Measurements from ENCODE around the gene CCDC149. TPM values are rescaled to one million over a fixed set of nuclear protein-coding genes. Genes with fewer than 3 reads are reported as not detected.

The CCDC149 gene
- total and polyA plus RNA-seq, 8 donors, result 14.3 to 25.3 (median 20.3) TPM

- 69 to 70% methylated on average over 5 of the region's 5 CpGs for WGBS, 2 donors
- H3K27ac ChIP-seq, result no peak overlapping the region
- no peak overlapping the region for H3K4me3 ChIP-seq
- DNase-seq (no peak), FAIRE-seq (no peak), ATAC-seq (no peak)
- H3K27me3 ChIP-seq, result no peaks in the 10 kb centered on the region
- no peaks in the 10 kb centered on the region for H3K36me3 ChIP-seq
- H3K9me3 ChIP-seq, result no peaks in the 10 kb centered on the region
- intact Hi-C loops (cut with DNase I), result no loop called here
- H3K4me1 ChIP-seq, result peaks cover 0 to 6% (median 0%) of the 10 kb centered on the region in 3 donors
- TF ChIP-seq, protein P1, sequence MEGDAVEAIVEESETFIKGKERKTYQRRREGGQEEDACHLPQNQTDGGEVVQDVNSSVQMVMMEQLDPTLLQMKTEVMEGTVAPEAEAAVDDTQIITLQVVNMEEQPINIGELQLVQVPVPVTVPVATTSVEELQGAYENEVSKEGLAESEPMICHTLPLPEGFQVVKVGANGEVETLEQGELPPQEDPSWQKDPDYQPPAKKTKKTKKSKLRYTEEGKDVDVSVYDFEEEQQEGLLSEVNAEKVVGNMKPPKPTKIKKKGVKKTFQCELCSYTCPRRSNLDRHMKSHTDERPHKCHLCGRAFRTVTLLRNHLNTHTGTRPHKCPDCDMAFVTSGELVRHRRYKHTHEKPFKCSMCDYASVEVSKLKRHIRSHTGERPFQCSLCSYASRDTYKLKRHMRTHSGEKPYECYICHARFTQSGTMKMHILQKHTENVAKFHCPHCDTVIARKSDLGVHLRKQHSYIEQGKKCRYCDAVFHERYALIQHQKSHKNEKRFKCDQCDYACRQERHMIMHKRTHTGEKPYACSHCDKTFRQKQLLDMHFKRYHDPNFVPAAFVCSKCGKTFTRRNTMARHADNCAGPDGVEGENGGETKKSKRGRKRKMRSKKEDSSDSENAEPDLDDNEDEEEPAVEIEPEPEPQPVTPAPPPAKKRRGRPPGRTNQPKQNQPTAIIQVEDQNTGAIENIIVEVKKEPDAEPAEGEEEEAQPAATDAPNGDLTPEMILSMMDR (IDR thresholded peaks at IDR 0.05), result no peak
These were observed 114.7 kb downstream of the CCDC149 start for GRCh38 chr4:24798036-24798610.

- no peak for ATAC-seq
- H3K4me3 ChIP-seq, result no peak overlapping the region
- no peaks in the 10 kb centered on the region for H3K36me3 ChIP-seq
- FAIRE-seq, result no peak
- H3K9me3 ChIP-seq, result no peaks in the 10 kb centered on the region
- intact Hi-C loops (cut with DNase I), result no loop called here
- no peak for DNase-seq
- no peaks in the 10 kb centered on the region for H3K27me3 ChIP-seq
- no peak overlapping the region for H3K27ac ChIP-seq
- TF ChIP-seq, protein P1 (IDR thresholded peaks at IDR 0.05), result no peak
- H3K4me1 ChIP-seq, result peaks cover 0 to 6% (median 0%) of the 10 kb centered on the region in 3 donors
These were observed 116.2 kb downstream of the CCDC149 start for GRCh38 chr4:24796620-24797019.

GRCh38 chr4:24795666-24796381 lies 117.0 kb downstream of the CCDC149 start:
- whole genome bisulfite sequencing, 2 donors, result 19% methylated on average over 9 of the region's 9 CpGs
- Histone ChIP-seq H3K36me3 (no peaks in the 10 kb centered on the region), H3K9me3 (no peaks in the 10 kb centered on the region), H3K4me1 (peaks cover 0 to 6% (median 0%) of the 10 kb centered on the region in 3 donors), H3K4me3 (peak overlapping the region in 3 of 4 donors; percentile 9 to 37 (median 31)), H3K27ac (peak overlapping the region; percentile 58 to 78 (median 62)), H3K27me3 (no peaks in the 10 kb centered on the region)
- ATAC-seq, result peak; percentile 5 to 32 (median 19)
- intact Hi-C loops (cut with DNase I), result no loop called here
- TF ChIP-seq, protein P1 (IDR thresholded peaks at IDR 0.05), result no peak
- no peak for FAIRE-seq
- no peak for DNase-seq

DNA sequence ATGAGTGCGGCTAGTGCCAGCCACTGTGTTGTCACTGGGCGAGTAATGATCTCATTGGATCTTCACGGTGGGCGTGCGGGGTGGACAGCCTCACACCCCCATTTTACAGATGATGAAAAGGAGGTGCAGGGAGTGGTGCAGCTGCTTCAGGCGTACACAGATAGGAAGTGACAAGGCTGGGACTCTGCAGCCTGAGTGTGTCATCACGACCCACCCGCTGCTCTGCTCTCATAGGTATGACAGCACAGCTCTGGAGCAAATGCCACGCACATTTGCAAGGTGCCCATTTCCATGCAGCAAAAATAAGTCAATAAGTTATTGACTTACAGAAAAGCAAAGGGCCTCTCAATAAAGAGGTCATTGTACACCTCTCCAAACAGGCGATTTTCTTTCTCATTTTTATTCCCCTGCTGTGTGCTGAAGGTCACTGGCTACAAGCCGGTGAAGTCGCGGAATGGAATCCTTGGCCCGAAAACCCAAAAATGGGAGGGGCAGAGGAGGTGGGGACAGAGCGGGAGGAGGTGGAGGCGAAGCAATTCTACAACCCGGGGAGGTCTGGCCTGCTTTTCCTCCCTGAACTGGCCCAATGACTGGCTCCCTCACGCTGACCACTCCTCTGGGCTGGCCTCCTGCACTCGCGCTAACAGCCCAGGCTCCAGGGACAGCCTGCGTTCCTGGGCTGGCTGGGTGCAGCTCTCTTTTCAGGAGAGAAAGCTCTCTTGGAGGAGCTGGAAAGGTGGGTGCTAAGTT lies 117.8 kb downstream of the CCDC149 start, which contains the start of gene SOD3:
Gene SOD3, plus strand, starts transcription at position 658 of the 750 bp plus-strand sequence. CDS start 3,949 bp downstream, outside the sequence.
- WGBS, 2 donors, result 16 to 20% methylated on average over 21 of the region's 21 CpGs
- no peaks in the 10 kb centered on the region for H3K36me3 ChIP-seq
- H3K27me3 ChIP-seq, result no peaks in the 10 kb centered on the region
- H3K4me1 ChIP-seq, result peaks cover 0 to 6% (median 0%) of the 10 kb centered on the region in 3 donors
- peak within 1 kb of the TSS in 3 of 4 donors; percentile 9 to 37 (median 31) for H3K4me3 ChIP-seq
- intact Hi-C loops (cut with DNase I), result no loop called here
- ATAC-seq (peak; percentile 94 to 97 (median 96)), DNase-seq (peak; percentile 79 to 87 (median 84)), FAIRE-seq (peak; percentile 70)
- H3K27ac ChIP-seq, result peak within 1 kb of the TSS; percentile 58 to 78 (median 66)
- TF ChIP-seq, protein P1 (IDR thresholded peaks at IDR 0.05), result no peak
- no peaks in the 10 kb centered on the region for H3K9me3 ChIP-seq

All from pancreas (tissue), 10 donors.